Measurements from ENCODE around the gene SLC14A1.

The SLC14A1 gene

DNA sequence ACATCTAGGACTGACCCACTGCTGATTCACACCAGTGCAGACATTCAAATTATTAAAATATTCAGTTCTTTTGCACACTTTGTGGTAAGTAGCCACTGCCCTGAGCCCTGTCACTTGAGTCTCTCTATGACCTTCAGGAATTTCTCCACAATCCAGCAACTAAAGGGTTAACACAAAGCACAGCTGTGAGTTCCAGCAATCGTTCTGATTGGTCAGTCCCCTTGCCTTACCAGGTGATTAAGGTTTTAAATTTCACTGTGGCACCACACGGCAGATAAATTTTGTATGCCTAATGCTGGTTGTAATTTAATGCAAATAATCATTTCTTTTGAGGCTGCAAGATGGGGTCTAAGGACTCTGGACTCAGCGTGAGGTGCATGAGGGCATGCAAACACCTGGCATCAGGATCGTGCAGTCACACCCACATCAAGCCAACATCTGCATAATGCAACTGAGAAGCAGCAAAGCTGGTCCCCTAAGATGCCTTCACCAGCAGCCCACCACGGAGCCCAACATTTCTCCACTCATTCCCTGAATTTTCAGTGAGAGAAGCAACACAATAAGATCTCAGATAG, 36.6 kb downstream of the SLC14A1 start:
- DNase-seq = no peak

DNA sequence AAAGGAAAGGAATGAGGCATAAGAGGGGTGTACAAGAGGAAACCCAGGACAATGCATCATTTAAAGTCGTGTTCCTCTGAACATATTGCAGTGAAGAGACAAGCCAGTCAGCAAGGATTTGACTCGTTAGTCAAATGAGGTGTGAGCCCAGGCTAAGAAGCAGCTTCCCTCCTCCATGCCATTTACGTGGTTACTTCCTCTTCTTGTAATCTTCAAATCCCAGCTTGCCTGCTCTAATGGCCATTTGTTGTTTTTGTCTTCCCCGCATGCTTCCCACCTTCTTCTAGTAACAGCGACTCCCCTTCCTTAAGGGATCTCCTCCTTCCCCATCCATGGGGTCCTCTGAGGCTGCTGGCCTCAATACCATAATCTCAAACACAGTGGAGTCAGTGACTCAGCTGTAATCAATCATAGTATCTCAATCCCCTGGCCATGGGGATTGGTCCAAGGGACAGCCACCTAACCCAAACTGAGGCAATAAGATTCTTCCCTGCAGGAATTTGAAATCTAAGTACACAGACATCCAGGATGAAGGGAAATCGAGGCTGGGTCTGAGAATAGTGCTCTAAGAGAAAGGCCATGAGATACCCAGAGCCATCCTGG, 37.6 kb downstream of the SLC14A1 start:
- DNase-seq = no peak

DNA sequence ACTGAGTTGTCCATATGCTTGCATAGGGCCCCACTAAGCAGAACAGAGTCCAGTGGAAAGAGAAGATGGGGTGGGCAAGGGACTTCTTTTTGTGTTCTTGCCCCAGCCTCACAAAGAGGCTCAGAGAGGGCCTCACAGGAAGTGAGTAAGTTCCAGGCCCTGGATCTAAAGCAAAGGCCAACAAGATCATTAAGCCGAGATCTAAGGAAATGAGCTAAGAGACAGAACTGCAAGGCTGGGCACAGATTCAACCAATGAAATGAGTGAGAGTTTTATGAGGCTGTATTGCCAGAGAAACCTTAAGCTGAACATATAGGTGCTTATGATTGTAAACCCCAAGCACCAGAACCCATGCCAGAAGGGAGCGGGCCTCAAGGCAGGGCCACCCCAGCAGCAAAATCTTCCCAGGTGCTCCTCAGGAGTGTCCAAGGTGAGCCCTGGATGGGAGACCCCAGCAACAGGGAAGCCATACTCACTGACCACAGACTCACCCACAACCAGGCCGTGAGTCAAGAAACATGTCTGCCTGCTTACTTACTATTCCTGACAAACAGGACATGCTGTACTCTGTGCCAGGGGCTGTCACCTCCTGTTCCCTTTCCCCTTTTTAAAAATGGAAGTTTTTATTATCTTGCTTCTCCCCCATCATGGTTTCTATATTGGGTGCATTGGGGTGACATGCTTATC, 40.2 kb downstream of the SLC14A1 start:
- no peak for DNase-seq

DNA sequence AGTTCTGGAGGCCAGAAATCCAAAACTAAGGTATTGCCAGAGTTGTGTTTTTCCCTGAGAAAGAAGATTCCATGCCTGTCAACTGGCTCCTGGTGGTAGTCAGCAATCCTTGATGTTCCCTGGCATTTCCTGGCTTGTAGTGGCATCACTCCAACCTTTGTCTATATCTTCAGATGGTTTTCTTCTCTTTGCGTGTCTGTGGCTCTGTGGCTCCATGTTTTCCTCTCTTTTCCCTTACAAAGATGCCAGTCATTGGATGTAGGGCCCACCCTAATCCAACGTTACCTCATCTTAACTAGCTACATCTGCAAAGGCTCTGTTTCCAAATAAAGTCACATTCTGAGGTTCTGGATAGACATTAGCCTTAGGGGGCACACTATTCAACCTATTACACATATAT, 41.8 kb downstream of the SLC14A1 start:
- no peak for DNase-seq

DNA sequence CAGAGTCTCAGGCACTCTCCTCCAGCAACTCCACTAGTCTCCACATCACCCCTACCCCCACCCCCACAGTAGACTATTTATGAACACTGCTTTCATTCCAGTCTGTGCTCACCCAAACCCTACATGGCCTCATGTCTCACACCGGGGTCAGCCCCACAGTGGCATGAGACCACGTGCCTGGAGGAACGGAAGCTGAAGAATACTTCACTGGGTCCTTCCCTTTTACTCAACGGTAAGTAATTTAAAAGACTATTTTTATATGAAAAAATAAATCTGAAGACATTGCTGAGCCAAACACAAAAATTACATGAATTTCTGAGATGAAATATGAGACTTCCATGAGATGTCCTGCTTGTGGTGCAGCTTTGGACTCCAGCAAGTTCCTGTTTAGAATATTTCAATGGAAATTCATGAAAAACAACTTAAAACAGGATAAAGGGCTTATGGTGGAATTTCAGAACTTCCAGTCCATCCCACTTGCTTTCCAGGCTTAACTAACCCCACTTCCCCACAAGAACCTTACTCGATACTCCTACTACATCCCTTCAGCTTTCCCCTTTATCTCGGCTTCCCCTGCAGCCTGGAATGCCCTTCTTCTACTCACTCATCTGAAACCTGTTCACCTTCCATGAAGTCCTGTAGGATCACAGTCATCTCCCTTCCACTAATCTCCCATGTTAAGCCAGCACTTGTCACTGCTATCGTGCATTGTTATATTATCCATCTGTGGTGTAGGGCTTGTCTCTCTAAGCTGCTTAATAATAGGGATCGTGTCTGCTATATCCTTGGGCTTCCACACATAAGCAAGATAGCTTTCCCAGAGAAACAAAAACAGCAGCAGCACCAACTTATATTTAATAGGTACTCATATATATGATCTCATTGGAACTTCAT, 47.9 kb downstream of the SLC14A1 start:
- DNase-seq = no peak

DNA sequence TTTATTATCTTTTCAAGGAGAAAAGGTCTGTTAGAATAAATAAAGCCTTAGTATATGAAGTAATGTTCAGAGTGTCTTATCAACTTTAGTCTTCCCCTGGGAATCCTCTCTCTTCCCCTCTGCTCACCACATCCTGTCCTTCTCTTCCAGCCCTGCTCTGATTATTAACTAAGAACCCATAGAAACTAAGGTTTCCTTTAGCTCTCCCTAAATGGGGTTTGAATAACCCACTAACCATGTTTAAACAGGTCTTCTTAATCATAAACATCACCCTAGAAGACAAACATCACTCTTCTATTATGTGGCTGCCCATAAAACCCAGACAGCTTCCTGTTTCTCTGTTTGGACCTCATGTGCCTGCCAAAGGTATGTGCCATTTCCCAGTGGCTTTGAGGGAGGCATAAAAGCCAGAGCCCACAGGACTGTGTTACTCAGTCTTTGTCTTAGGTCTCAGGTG, 50.1 kb downstream of the SLC14A1 start:
- no peak for DNase-seq

DNA sequence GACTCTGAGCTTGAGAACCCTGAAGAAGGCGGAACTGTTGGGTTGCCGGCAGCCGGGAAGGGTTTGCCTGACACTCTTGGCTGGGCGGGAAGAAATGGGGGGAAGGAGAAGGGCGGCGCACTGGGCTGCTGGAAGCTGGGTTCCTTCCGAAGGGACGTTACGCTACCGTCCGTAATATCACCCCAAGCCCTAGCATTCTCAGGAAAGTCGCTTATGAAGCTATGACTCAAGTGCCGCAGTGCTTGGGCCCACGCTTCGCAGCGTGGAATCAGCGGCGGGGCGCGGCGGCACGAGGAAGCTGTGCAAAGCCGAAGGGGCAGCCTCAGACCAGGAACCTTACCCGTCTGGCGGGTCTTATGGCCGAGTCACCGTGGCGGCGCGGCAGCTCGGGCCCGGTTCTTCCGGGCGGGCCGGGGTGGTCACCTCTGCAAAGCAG, 51.3 kb downstream of the SLC14A1 start:
- DNase-seq = peak; percentile 76

DNA sequence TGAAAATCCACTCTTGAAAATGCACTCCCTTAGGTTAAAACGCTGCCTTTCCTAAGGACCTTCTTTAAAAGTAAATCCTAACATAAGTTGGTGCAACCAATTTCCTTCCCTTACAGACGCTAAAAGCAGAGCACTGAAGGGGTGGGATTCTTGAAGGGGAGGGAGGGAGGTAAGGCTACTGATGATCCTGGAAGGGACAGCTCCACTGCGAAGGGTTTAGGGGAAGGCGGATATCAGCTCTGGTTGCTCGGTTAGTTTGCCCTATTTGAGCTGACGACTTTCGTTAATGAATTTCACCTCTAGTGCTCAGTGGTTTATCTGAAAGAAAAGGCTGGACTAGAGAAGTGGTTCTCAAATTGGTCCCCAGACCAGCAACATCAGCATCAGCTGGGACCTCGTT, 51.8 kb downstream of the SLC14A1 start:
- DNase-seq = no peak

DNA sequence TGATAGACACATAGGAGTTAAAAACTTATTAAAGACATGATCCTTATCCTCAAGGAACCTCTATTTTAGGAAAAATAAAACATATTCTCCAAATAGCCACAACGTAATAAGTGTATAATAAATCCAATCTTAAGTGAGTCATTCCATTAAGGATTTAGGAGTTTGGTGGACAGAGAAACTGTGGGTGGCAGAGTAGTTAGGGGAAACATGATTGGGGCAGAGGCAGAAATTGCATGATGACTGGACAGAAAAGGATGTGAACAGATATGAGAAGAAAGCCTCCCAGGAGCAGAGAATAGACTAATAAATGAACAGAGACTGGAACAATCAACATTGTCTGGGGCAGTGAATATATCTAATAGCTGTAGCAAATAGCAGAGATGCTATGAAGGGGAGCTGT, 53.4 kb downstream of the SLC14A1 start:
- no peak for DNase-seq

DNA sequence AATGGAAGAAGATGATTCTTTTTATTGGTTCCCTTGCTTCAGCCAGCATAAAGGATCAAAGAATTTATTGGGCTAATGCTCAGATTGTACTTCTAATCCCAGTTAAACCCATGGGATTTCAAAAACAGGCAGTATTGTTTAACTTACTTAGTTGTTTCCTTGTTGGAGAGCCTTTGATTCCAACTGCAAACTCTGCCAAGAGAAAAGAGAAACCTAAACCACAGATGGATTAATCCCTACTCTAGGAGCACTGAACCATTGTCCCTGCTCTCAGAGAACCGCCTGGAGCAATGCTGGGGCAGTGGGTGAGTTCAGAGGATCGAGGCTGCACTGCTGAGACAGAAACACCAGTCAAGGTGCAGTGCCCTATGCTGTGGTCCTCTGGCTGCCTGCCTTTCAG, 56.6 kb downstream of the SLC14A1 start:
- DNase-seq = no peak

DNA sequence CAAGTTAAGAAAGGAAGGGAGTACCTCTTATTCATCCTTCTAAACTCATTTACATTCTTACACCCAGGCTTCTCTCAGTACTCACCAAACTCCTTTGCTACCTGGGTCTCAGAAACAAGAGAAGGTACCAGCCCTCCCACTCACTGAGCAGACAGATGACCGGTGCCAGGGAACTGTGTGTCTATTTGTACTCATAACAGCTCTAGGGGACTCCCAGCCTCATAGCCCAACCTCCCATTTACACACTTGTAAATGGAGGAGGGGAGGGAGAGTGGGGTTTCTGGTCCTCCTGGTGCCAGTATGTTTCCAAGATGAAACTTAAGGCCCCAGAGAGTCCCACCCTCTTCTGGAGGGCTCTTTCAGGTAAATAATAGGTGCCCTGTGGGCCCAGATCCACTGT, 58.7 kb downstream of the SLC14A1 start:
- no peak for DNase-seq

DNA sequence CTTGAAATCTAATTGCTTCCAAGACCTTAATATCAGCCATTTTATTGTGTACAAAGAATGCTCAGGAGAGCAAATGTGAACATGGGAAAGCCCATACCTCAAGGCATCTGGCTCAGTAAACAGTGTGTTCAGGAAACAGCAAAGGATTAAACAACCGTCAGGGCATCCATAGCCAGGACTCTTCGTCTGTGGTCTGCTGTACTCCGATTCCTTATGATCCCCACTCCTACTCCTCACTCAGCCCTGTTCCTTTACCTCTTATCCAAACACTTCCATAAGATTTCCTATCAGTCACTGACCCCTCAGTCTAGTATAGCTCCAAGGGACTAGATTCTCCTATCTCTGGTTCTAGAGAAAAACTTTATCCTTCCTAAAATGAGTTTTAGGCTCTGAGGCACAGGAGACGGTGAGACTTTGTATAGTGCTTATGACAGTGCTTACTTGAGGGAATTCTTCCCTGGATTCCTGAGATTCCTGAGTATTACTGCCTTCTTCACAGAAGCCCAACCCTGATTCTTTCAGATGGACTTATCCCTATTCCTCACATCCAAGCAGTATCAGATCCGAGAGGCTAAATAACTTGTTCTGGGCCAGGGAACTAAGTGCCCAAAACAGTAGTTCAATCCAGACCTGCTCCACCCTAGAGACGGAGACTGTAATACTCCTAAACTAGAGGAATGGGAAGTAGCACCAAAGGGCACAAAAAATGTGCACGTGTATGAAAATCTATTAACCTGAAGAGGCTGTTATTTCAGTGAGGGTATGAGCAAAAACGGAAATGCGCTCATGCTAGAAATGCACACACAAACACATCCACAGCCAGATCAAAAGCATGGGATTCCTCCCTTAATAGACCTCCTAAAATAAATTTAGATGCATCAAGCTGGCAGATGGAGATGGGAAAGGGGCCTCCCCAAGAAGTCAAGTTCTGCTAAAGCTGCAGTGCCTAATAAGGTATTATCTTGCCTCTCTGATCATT, 59.4 kb downstream of the SLC14A1 start:
- DNase-seq = no peak

DNA sequence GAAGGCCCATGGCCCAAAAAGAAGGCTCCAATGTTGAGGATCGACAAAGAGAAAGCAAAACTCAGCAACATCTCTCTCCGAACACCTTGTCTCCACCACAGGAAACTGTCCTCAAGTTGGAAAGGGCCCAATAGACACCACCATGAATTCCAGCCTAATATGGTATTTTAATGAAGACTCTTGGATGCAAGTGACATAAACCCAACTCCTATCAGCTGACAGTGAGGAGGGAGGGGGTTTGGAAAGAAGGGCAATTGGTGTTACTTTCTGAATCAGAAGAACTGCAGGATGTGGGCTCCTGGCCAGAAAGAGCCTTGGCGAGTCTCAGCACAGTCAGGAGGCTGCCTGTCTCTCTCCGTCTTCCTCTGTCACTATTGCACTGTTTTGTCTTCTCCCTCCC, 61.2 kb downstream of the SLC14A1 start:
- DNase-seq = peak; percentile 23

DNA sequence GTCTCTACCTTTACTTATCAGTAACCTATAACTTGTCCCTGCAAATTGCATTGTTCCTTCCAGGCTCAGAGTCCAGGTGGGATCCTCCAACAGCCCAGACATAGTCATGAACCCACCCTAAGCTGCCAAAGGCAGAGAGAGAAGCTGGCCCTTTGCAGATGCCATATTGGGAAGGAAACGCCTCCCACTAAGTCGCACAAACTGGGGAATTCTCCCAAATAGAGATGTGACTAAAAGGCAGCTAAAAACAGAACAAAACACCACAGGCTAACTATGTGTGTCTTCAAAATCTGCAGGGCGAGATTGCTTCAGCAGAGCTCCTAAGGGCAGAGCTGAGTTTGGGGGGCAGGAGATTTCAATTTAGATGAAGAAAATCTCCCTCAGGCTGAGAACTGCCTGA, 63.0 kb downstream of the SLC14A1 start:
- no peak for DNase-seq

DNA sequence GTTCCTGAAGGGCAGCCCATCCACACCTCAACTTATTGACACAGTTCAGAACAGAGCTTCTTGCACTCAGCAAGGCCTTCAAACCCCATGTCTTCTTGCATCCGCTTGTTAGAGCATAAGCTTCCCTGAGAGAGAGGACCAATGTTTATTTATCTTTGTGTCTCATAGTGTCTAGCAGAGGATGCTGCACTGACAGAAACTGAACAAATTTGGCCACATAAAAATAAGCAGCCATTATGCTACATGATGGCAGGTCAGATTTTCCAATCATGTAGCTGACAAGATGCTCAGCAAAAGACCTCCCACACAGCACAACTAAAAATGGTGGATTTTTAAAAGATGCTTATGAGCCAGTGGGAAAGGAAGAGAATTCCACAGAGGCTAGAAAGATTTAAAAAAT, 63.4 kb downstream of the SLC14A1 start:
- no peak for DNase-seq

DNA sequence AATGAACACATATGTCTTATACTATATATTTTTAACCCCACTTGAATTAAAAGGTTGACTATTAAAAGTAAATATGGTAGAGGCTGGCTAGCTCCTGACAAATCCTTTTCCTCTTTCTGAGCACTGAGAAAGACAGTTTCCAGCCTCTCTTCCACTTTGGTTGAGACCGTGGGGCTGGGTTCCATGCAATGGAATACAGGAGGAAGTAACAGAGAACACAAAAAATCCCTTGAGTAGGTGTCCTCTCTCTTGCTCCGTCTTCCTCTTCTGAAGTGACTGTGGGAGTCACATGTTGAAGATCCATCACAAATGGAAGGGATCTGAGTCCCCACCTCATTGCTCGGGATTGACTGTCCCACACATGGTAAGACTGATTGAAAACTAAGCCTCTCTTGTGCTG, 64.9 kb downstream of the SLC14A1 start:
- DNase-seq = no peak

DNA sequence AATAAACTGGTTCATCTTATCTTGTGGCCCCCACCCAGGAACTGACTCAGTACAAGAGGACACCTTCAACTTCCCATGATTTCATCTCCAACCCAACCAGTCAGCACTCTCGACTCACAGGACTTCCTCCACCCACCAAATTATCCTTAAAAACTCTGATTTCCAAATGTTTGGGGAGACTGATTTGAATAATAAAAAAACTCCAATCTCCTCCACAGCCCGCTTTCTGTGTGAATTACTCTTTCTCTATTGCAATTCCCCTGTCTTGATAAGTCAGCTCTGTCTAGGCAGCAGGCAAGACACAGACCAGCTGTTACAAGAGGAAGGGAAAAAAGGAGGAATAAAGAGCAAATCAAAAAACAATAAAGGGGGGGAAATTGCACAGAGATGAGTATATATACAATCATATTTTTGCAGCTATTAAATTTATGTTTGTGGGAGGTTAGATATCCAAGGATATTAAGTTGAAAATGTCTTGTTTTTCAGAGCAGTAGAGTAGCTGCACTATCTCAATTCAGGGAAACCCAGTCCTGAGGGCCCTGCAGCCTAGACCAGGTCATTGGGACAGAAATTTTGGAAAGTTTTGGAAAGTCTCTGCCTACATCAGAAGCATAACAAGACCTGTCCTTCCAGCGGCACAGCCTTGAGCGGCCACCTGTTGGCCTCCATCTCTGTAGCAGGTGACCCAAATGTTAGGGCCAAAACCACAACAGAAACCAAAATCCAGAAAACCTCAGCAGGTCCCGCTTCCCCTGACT, 68.7 kb downstream of the SLC14A1 start:
- DNase-seq = no peak

DNA sequence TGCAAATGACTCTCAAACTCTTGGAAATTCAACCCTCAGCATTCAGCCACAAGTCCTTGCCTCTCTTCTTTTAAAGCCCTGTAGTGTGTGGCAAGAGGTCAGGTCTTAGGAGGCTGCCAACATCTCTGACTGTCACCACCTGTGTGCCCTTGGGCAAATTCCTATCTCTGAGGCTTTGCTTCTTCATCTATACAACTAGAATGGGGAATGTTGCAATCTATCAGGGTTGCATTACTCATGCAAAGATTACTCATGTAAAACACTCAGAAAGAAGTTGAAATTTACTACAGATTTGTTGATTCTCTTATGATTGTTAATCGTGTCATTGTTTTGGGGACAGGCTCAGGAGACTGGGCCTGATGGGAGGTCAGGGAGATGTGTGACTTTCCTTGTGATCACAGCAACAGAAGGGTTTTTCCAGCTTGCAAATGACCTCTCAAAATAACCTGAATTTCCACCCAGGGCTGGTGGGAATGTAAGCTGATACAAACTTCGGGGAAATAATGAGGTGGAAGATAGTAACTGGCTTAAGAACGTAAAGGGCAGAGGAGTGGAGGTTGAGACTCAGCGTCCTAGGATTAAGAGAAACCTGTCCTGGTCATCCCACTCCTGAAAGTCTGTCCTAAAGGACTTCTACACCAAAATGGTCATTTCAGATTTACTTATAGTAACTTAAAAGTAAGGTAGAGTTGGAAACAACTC, 69.4 kb downstream of the SLC14A1 start:
- peak; percentile 14 for DNase-seq

DNA sequence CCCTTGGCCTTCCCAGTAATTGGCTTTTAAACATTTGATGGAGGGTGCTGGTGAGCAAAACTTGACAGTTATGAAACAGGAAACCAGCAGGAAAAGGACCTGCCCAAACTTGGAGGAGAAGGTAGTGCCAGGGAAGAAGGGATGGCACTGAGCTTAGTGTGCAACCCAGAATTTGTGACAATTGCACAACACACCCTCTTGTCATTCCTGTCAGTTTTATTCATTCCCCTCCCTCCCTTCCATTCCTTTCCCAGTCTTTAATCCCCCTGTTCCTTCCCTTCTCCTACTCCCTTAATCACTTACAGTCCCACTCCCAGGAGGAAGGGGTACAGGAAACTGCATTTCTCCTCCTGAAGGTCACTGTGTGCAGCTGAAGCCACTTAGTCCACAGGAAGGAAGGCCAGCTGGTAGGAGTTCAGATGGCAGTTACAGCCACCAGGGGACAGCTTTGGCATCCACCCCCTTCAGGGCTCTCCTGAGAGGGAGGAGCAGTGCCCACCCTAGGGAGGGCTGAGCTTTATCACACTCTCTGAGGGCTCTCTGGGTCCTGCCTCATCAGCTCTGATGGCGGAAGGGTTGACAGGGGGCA, 77.5 kb downstream of the SLC14A1 start:
- DNase-seq = no peak

All from RPMI8226 (cell line).